Activated effector memory CD4-positive, alpha-beta T cell treated with Interleukin-2 at 50 U/mL for 16 hours (primary cell): ENCODE results near the gene EMID1.
A peak's percentile ranks its signal among the peaks of the same experiment; 100 is the strongest.

Experiments
- DNase-seq: peaks from one replicate; pipeline ENCODE4 v3.0.0-alpha.2; 2020

Gene EMID1

GRCh38 chr22:29298641-29299040, 92.9 kb downstream of the EMID1 start:
- no peak for DNase-seq

- DNase-seq = no peak
Observed at GRCh38 chr22:29299136-29299900, 93.6 kb downstream of the EMID1 start.

GRCh38 chr22:29300467-29300806, 94.7 kb downstream of the EMID1 start:
- no peak for DNase-seq

- no peak for DNase-seq
Observed at GRCh38 chr22:29300807-29301601, 95.3 kb downstream of the EMID1 start.

GRCh38 chr22:29301716-29302401, 96.2 kb downstream of the EMID1 start:
- DNase-seq = no peak

GRCh38 chr22:29302402-29302680, 96.6 kb downstream of the EMID1 start:
- DNase-seq = no peak

- no peak for DNase-seq
Observed at GRCh38 chr22:29302681-29303465, 97.2 kb downstream of the EMID1 start.

GRCh38 chr22:29305836-29306174, 100.1 kb downstream of the EMID1 start:
- no peak for DNase-seq

GRCh38 chr22:29306175-29306834, 100.6 kb downstream of the EMID1 start, which contains the start of gene GAS2L1:
GAS2L1 (plus strand) TSS chr22:29306650; CDS start chr22:29308106, 1,456 bp downstream.
- DNase-seq = peak; percentile 18

- DNase-seq = no peak
Observed at GRCh38 chr22:29306835-29307595, 101.3 kb downstream of the EMID1 start.

GRCh38 chr22:29307596-29308147, 102.0 kb downstream of the EMID1 start:
- no peak for DNase-seq

- DNase-seq = no peak
Observed at GRCh38 chr22:29308148-29308790, 102.6 kb downstream of the EMID1 start.

- peak; percentile 41 for DNase-seq
Observed at GRCh38 chr22:29308791-29309262, 103.1 kb downstream of the EMID1 start.
